ENCODE results near the gene SMAD6. TPM values are rescaled to one million over a fixed set of nuclear protein-coding genes. Genes with fewer than 3 reads are reported as not detected.

The SMAD6 gene
- total and polyA plus RNA-seq, 9 of the 15 experiments (the other 6 are each of a cell fraction or from before 2014, with no cell fraction given) = 0.10 to 15.5 (median 3.7) TPM

DNA sequence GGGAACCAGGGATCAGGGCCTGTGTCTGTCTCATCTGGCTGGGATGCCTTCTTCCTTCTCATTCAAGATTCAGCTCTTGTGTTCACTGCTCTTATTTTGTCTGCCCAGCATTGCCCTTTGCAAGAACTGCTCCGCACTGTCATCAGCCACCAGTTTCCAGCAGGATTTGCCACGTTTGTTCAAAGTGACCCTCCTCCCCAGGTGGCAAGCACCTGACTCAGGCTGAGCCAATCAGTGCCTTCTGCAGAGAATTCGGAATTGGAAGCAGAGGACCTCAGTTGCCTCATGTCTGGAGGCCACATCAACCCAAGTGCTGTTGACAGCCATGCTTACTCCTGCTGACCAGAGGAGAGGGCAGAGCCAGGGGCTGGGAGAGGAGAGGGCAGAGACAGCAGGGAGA lies 124.5 kb downstream of the SMAD6 start (continued):
- no peak for TF ChIP-seq ZNF449 (CRISPR knock-in tag; IDR thresholded peaks at IDR 0.05)
- TF ChIP-seq TRIM24 (IDR thresholded peaks at IDR 0.05) = no peak
- TF ChIP-seq XRCC3 (IDR thresholded peaks at IDR 0.05) = no peak
- TF ChIP-seq USF1 (CRISPR knock-in tag; IDR thresholded peaks at IDR 0.05) = 0 out of 2 replicates have a peak, but pooled peaks have one; percentile 12
- TF ChIP-seq YBX1 (IDR thresholded peaks at IDR 0.05) = no peak
- no peak for TF ChIP-seq BDP1 (IDR thresholded peaks at IDR 0.05; ENCODE audit: insufficient read depth, insufficient read length)
- TF ChIP-seq PRMT5 (CRISPR knock-in tag; IDR thresholded peaks at IDR 0.05) = no peak
- TF ChIP-seq IRF1 (CRISPR knock-in tag; IDR thresholded peaks at IDR 0.05; ENCODE audit: borderline replicate concordance) = no peak

DNA sequence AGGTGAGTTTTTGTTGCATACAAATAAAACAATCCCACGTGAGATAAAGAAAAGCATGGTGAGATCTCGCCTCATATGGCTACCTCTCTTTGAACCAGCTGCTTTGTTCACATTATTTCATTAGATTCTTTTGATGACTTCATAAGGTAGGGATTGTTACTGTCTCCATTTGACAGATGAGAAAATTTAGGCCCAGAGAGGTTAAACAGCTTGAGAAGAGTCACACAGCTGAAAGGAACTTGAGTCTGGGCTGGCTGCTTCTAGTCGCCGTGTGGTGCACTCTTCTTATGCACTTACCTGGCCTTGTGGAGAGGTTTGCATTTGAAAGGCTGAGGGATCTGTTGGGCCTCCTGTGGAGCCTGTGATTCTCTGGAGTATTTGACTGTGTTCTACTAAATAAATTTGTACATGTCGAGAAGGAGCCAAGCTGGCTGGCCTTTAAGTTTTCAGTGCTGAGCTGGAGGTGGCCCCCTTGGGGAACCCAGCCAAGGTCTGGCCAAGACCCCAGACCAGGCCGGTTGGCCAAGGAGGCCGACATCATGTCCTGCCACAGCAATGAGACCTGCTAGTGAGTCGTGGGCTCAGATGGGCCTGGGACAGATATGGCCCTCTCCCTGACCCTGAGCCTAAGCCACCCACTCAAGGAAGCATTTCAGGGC lies 125.1 kb downstream of the SMAD6 start:
- no peak overlapping the region for H2AFZ ChIP-seq (ENCODE audit: low read depth, low read length)
- intact Hi-C loops (cut with micrococcal nuclease) (no loop called here), in situ Hi-C loops (cut with MboI) (no loop called here)
- H3K4me1 ChIP-seq (replicated peaks in 1 of 2; ENCODE audit: control insufficient read depth in 2 of 2, insufficient read depth in 2 of 2, low read length in 2 of 2) = peaks cover 0 to 9% of the 10 kb centered on the region in 2 experiments; a peak in 2 of 5 replicates
- peak overlapping the region in 1 of 2 experiments; percentile 79; a peak in 2 of 4 replicates for H3K9ac ChIP-seq (ENCODE audit: insufficient read depth in 1 of 2, low read depth in 2 of 2, low read length in 2 of 2)
- H3K4me2 ChIP-seq (ENCODE audit: insufficient read depth, low read length) = no peak overlapping the region
- DNase-seq (ENCODE audit: extremely low read depth in 1 of 4, low spot score in 3 of 4) (no peak), FAIRE-seq (no peak), ATAC-seq (no peak)
- WGBS (ENCODE audit: insufficient coverage, low coverage, missing lambda C conversion rate) = 57% methylated on average over 8 of the region's 8 CpGs
- H3K9me3 ChIP-seq (replicated peaks; ENCODE audit: control insufficient read depth, insufficient read depth, low read depth, low read length) = no peaks in the 10 kb centered on the region
- no peaks in the 10 kb centered on the region for H3K36me3 ChIP-seq (ENCODE audit: control insufficient read depth, insufficient read depth, low read length)
- no peak overlapping the region for H3K27ac ChIP-seq (ENCODE audit: extremely low read depth, low read depth, low read length)
- no peaks in the 10 kb centered on the region for H4K20me1 ChIP-seq (replicated peaks; ENCODE audit: control insufficient read depth, insufficient read depth, low read length)
- H3K9me1 ChIP-seq (ENCODE audit: control insufficient read depth, insufficient read depth, low read length) = no peaks in the 10 kb centered on the region
- peak; percentile 31 for TF ChIP-seq RBM25 (IDR thresholded peaks at IDR 0.05; ENCODE audit: low read depth, low read length, severe bottlenecking)
- TF ChIP-seq ZNF717 (CRISPR knock-in tag; IDR thresholded peaks at IDR 0.05) = no peak
- TF ChIP-seq CSDE1 (IDR thresholded peaks at IDR 0.05) = no peak
- TF ChIP-seq BRD4 (IDR thresholded peaks at IDR 0.05) = no peak
- TF ChIP-seq SETDB1 (IDR thresholded peaks at IDR 0.05; ENCODE audit: low read length) = no peak
- no peak for TF ChIP-seq NCOA1 (IDR thresholded peaks at IDR 0.05; ENCODE audit: low read depth)
- TF ChIP-seq TCF15 (CRISPR knock-in tag; IDR thresholded peaks at IDR 0.05) = no peak
- peak; percentile 49 for TF ChIP-seq ZFP36 (IDR thresholded peaks at IDR 0.05; ENCODE audit: low read depth, low read length, partially characterized antibody)
- peak; percentile 62; the same call in 1 of the 2 replicates for TF ChIP-seq BCOR (IDR thresholded peaks at IDR 0.05)
- no peak overlapping the region for H3K4me3 ChIP-seq
- ChIA-PET CTCF (ENCODE audit: low intra/inter-chr PET ratio) (no interaction called here), POLR2A (no interaction called here)
- BruUV-seq (replicated peaks) = no TSS peak
- no peaks in the 10 kb centered on the region for H3K79me2 ChIP-seq (ENCODE audit: control insufficient read depth, insufficient read depth, low read length)
- no peaks in the 10 kb centered on the region for H3K27me3 ChIP-seq (ENCODE audit: control insufficient read depth in 2 of 2, insufficient read depth in 2 of 2, low read length in 2 of 2)

All from K562 (cell line).